Measurements from ENCODE around the gene ABHD16B.

GRCh38 chr20:63861981-63862901, 943 bp downstream of the ABHD16B start:
- TF ChIP-seq POLR2AphosphoS5 (IDR thresholded peaks at IDR 0.05; ENCODE audit: low read depth, low read length) (no peak), POLR2A (IDR thresholded peaks at IDR 0.05; ENCODE audit: low read depth, low read length) (no peak), SPI1 (IDR thresholded peaks at IDR 0.05; ENCODE audit: low read depth, low read length) (no peak), TAF1 (IDR thresholded peaks at IDR 0.05; ENCODE audit: low read depth, low read length) (no peak), POU2F2 (IDR thresholded peaks at IDR 0.05; ENCODE audit: low read depth, low read length) (no peak), PAX5 (IDR thresholded peaks at IDR 0.05; ENCODE audit: insufficient read depth, low read length, severe bottlenecking) (no peak)
